Stimulated activated CD4-positive, alpha-beta T cell treated with anti-CD3 and anti-CD28 coated beads, Interleukin-1b, Interleukin-23, amount 100 ng/mL, for 1 hour (primary cell): ENCODE measurements around the gene HEPACAM.
"Not testable (repeated sequence)": the region's sequence is repeated elsewhere in the genome, so short reads cannot be mapped to it uniquely, and the experiment has no call there.

Source experiments
- DNase-seq, 2 donors: peaks; one replicate each; pipeline ENCODE4 v3.0.0-alpha.2; 2020; ENCODE audit warnings: low read depth in 2 of 2

The HEPACAM gene

GRCh38 chr11:124935548-124936514 lies at the start of gene HEPACAM:
Gene HEPACAM (minus strand): TSS chr11:124936047. CDS start chr11:124936006, 41 bp downstream.
- no peak for DNase-seq

GRCh38 chr11:124984512-124984854 lies 48.6 kb upstream of the HEPACAM start:
- no peak for DNase-seq

- DNase-seq = no peak
Measured at GRCh38 chr11:124983674-124984511, 48.0 kb upstream of the HEPACAM start.

GRCh38 chr11:124982043-124982442 lies 46.2 kb upstream of the HEPACAM start:
- no peak for DNase-seq

GRCh38 chr11:124978316-124978715 lies 42.5 kb upstream of the HEPACAM start:
- no peak for DNase-seq

- DNase-seq = no peak
Measured at GRCh38 chr11:124977006-124977405, 41.2 kb upstream of the HEPACAM start.

GRCh38 chr11:124976531-124976930 lies 40.7 kb upstream of the HEPACAM start:
- no peak for DNase-seq

- DNase-seq = no peak
Measured at GRCh38 chr11:124971810-124972209, 36.0 kb upstream of the HEPACAM start.

- no peak for DNase-seq
Measured at GRCh38 chr11:124970925-124971324, 35.1 kb upstream of the HEPACAM start.

GRCh38 chr11:124968197-124968596 lies 32.4 kb upstream of the HEPACAM start:
- not testable (repeated sequence) for DNase-seq

GRCh38 chr11:124961972-124962609 lies 26.2 kb upstream of the HEPACAM start:
- no peak for DNase-seq

GRCh38 chr11:124955035-124955434 lies 19.2 kb upstream of the HEPACAM start:
- no peak for DNase-seq

- no peak for DNase-seq
Measured at GRCh38 chr11:124954590-124954955, 18.7 kb upstream of the HEPACAM start.

GRCh38 chr11:124953753-124954589 lies 18.1 kb upstream of the HEPACAM start, which contains the start of gene CCDC15:
Gene CCDC15 (plus strand): TSS chr11:124954202. CDS start chr11:124954733, 531 bp downstream.
- peak; percentile 81 to 92 for DNase-seq

- DNase-seq = no peak
Measured at GRCh38 chr11:124951341-124951740, 15.5 kb upstream of the HEPACAM start.

- no peak for DNase-seq
Measured at GRCh38 chr11:124950601-124951330, 14.9 kb upstream of the HEPACAM start.

GRCh38 chr11:124946735-124947141 lies 10.9 kb upstream of the HEPACAM start:
- no peak for DNase-seq

GRCh38 chr11:124945826-124946225 lies 10.0 kb upstream of the HEPACAM start:
- DNase-seq = no peak

GRCh38 chr11:124944565-124944964 lies 8.7 kb upstream of the HEPACAM start:
- no peak for DNase-seq

GRCh38 chr11:124943741-124944140 lies 7.9 kb upstream of the HEPACAM start:
- DNase-seq = no peak
